ENCODE measurements around the gene CYB5R4.

CYB5R4 gene

DNA sequence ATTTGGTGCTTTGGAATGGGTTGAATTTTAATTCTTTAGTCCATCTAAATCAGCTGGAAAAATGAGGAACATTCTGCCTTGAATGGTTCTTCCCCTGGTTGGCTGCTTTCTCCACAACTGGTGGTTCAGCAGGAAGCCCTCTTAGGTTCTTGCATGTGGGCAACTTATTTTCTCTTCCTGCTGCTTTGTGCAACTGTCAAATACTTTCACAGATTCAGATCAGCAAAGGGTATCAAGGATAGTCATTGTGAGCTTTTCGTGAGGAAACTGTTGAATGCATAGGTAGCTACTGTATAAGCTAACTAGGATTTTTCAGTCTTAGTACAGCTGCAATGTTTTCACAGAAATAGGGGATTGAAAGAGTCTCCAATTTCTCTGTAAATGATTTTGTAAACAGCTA lies 101.2 kb downstream of the CYB5R4 start:
- Histone ChIP-seq H3K27me3 (ENCODE audit: insufficient read depth, low read length) (no peaks in the 10 kb centered on the region), H3K36me3 (ENCODE audit: insufficient read depth, low read depth, low read length) (peaks cover 17% of the 10 kb centered on the region; the same call in 1 of the 2 replicates), H3K27ac (ENCODE audit: low read length) (no peak overlapping the region), H3K4me1 (ENCODE audit: insufficient read depth, low read length) (peaks cover 3% of the 10 kb centered on the region; the same call in 1 of the 2 replicates), H3K9ac (ENCODE audit: low read depth, low read length) (no peak overlapping the region), H3K4me3 (ENCODE audit: low read length) (no peak overlapping the region), H3K9me3 (ENCODE audit: insufficient read depth, low read depth, low read length) (peaks cover 9% of the 10 kb centered on the region)

GRCh38 chr6:83962582-83962981 lies 103.1 kb downstream of the CYB5R4 start:
- no peaks in the 10 kb centered on the region for H3K4me1 ChIP-seq (ENCODE audit: insufficient read depth, low read length)
- no peak overlapping the region for H3K27ac ChIP-seq (ENCODE audit: low read length)
- no peak overlapping the region for H3K9ac ChIP-seq (ENCODE audit: low read depth, low read length)
- no peaks in the 10 kb centered on the region for H3K27me3 ChIP-seq (ENCODE audit: insufficient read depth, low read length)
- H3K36me3 ChIP-seq (ENCODE audit: insufficient read depth, low read depth, low read length), result peaks cover 14% of the 10 kb centered on the region; the same call in 1 of the 2 replicates
- H3K4me3 ChIP-seq (ENCODE audit: low read length), result no peak overlapping the region
- H3K9me3 ChIP-seq (ENCODE audit: insufficient read depth, low read depth, low read length), result peaks cover 19% of the 10 kb centered on the region

- Histone ChIP-seq H3K27me3 (ENCODE audit: insufficient read depth, low read length) (no peaks in the 10 kb centered on the region), H3K9ac (ENCODE audit: low read depth, low read length) (no peak overlapping the region), H3K36me3 (ENCODE audit: insufficient read depth, low read depth, low read length) (peaks cover 18% of the 10 kb centered on the region; the same call in 1 of the 2 replicates), H3K4me1 (ENCODE audit: insufficient read depth, low read length) (peaks cover 7% of the 10 kb centered on the region; the same call in 1 of the 2 replicates), H3K4me3 (ENCODE audit: low read length) (no peak overlapping the region), H3K27ac (ENCODE audit: low read length) (no peak overlapping the region), H3K9me3 (ENCODE audit: insufficient read depth, low read depth, low read length) (peaks cover 32% of the 10 kb centered on the region)
These were observed 107.0 kb downstream of the CYB5R4 start for GRCh38 chr6:83966539-83966938.

GRCh38 chr6:83970582-83970981 lies 111.1 kb downstream of the CYB5R4 start:
- Histone ChIP-seq H3K27me3 (ENCODE audit: insufficient read depth, low read length) (no peaks in the 10 kb centered on the region), H3K4me1 (ENCODE audit: insufficient read depth, low read length) (peaks cover 13% of the 10 kb centered on the region; the same call in 1 of the 2 replicates), H3K9me3 (ENCODE audit: insufficient read depth, low read depth, low read length) (peaks cover 42% of the 10 kb centered on the region), H3K36me3 (ENCODE audit: insufficient read depth, low read depth, low read length) (peaks cover 12% of the 10 kb centered on the region; the same call in 1 of the 2 replicates), H3K27ac (ENCODE audit: low read length) (no peak overlapping the region), H3K9ac (ENCODE audit: low read depth, low read length) (no peak overlapping the region), H3K4me3 (ENCODE audit: low read length) (no peak overlapping the region)

DNA sequence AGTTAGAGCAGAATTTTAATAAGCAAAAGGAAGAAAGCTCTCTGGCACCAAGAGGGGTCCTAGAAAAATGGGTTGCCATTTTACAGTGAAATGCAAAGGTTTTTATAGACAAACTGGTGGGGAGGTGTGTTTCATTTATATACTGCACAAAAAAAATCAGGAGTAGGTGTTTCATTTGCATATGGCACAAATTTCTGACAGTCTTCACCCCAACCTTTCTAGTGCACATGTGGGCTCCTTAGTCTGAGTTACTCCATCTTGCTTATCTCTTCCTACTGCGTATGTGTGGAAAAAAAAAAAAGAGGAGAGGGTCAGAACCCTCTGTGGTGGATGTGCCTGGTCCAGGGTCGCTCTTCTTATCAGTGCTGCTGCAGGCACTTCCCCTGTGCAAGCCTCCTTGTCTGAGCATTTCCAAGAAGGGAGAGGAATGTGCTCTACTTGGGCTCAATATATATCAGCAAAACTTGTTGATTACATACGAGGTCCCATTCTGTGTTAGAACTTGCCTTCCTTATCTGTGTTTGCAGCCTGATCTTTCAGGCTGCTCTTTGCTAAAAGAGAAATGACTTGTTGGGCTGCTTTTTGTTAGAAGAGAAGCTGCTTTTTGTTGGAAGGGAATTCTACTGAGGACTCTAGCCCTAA lies 115.0 kb downstream of the CYB5R4 start:
- no peak overlapping the region for H3K9ac ChIP-seq (ENCODE audit: low read depth, low read length)
- H3K27me3 ChIP-seq (ENCODE audit: insufficient read depth, low read length), result no peaks in the 10 kb centered on the region
- H3K4me1 ChIP-seq (ENCODE audit: insufficient read depth, low read length), result peaks cover 27% of the 10 kb centered on the region
- peaks cover 12% of the 10 kb centered on the region; the same call in 1 of the 2 replicates for H3K36me3 ChIP-seq (ENCODE audit: insufficient read depth, low read depth, low read length)
- H3K4me3 ChIP-seq (ENCODE audit: low read length), result no peak overlapping the region
- peaks cover 31% of the 10 kb centered on the region for H3K9me3 ChIP-seq (ENCODE audit: insufficient read depth, low read depth, low read length)
- H3K27ac ChIP-seq (ENCODE audit: low read length), result no peak overlapping the region

- Histone ChIP-seq H3K9ac (ENCODE audit: low read depth, low read length) (peak overlapping the region; percentile 54; the same call in 1 of the 2 replicates), H3K27ac (ENCODE audit: low read length) (peak overlapping the region; percentile 16)
These were observed 116.7 kb downstream of the CYB5R4 start for GRCh38 chr6:83976037-83976755.

GRCh38 chr6:83976871-83977270 lies 117.4 kb downstream of the CYB5R4 start:
- Histone ChIP-seq H3K9me3 (ENCODE audit: insufficient read depth, low read depth, low read length) (peaks cover 20% of the 10 kb centered on the region), H3K4me3 (ENCODE audit: low read length) (no peak overlapping the region), H3K27me3 (ENCODE audit: insufficient read depth, low read length) (no peaks in the 10 kb centered on the region), H3K9ac (ENCODE audit: low read depth, low read length) (peak overlapping the region; percentile 54; the same call in 1 of the 2 replicates), H3K36me3 (ENCODE audit: insufficient read depth, low read depth, low read length) (peaks cover 5% of the 10 kb centered on the region; the same call in 1 of the 2 replicates), H3K27ac (ENCODE audit: low read length) (peak overlapping the region; percentile 16), H3K4me1 (ENCODE audit: insufficient read depth, low read length) (peaks cover 27% of the 10 kb centered on the region)

More at GRCh38 chr6:83976037-83976755, 116.7 kb downstream of the CYB5R4 start:
- H3K9me3 ChIP-seq (ENCODE audit: insufficient read depth, low read depth, low read length), result peaks cover 26% of the 10 kb centered on the region
- peak overlapping the region; percentile 43; the same call in 1 of the 2 replicates for H3K4me3 ChIP-seq (ENCODE audit: low read length)
- peaks cover 5% of the 10 kb centered on the region; the same call in 1 of the 2 replicates for H3K36me3 ChIP-seq (ENCODE audit: insufficient read depth, low read depth, low read length)
- H3K27me3 ChIP-seq (ENCODE audit: insufficient read depth, low read length), result no peaks in the 10 kb centered on the region
- H3K4me1 ChIP-seq (ENCODE audit: insufficient read depth, low read length), result peaks cover 27% of the 10 kb centered on the region

DNA sequence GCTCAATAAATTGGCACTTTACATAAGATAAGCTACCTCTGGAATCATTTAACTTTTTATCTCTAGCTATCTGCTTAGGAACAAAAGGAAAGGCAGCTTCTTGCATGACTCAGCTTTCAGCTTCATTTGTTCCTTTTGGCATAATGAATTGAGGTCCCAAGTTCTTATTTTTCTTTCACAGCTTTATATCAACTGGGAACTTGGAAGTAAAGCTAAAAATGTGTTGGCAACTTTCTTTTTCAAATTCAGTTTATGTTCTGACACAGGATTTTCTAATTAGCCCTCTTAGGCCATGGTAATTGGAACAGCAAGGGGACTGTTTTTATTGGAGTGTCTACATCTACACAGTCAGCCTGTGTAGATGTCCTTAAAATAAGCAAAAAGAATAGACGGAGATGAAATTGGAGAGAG lies 118.8 kb downstream of the CYB5R4 start:
- H3K27ac ChIP-seq (ENCODE audit: low read length), result no peak overlapping the region
- H3K9me3 ChIP-seq (ENCODE audit: insufficient read depth, low read depth, low read length), result peaks cover 5% of the 10 kb centered on the region
- H3K36me3 ChIP-seq (ENCODE audit: insufficient read depth, low read depth, low read length), result 0 out of 2 replicates have a peak, but pooled peaks cover under 1% of the 10 kb centered on the region
- H3K9ac ChIP-seq (ENCODE audit: low read depth, low read length), result no peak overlapping the region
- peaks cover 27% of the 10 kb centered on the region for H3K4me1 ChIP-seq (ENCODE audit: insufficient read depth, low read length)
- no peak overlapping the region for H3K4me3 ChIP-seq (ENCODE audit: low read length)
- no peaks in the 10 kb centered on the region for H3K27me3 ChIP-seq (ENCODE audit: insufficient read depth, low read length)

DNA sequence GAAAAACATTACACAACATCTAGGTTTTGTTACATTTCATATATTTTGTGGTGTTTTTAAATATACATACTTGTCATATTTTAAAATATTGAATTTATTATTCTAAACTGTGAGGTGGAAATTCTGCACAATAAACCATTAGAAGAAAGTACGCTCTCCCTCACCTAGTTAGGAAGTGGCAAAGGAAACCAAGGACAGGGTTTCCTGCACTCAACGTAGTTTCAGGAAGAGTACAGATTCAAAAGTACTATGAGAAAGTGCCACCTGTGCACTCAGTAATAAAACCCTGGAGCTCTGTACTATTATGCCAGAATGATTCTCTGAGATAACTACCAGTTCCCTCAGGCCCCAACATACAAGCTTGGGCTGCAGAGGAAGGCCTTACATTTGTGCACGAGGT lies 119.5 kb downstream of the CYB5R4 start:
- H3K27me3 ChIP-seq (ENCODE audit: insufficient read depth, low read length), result no peaks in the 10 kb centered on the region
- no peak overlapping the region for H3K27ac ChIP-seq (ENCODE audit: low read length)
- no peak overlapping the region for H3K4me3 ChIP-seq (ENCODE audit: low read length)
- H3K4me1 ChIP-seq (ENCODE audit: insufficient read depth, low read length), result peaks cover 27% of the 10 kb centered on the region
- no peak overlapping the region for H3K9ac ChIP-seq (ENCODE audit: low read depth, low read length)
- H3K9me3 ChIP-seq (ENCODE audit: insufficient read depth, low read depth, low read length), result peaks cover 5% of the 10 kb centered on the region
- no peaks in the 10 kb centered on the region for H3K36me3 ChIP-seq (ENCODE audit: insufficient read depth, low read depth, low read length)

DNA sequence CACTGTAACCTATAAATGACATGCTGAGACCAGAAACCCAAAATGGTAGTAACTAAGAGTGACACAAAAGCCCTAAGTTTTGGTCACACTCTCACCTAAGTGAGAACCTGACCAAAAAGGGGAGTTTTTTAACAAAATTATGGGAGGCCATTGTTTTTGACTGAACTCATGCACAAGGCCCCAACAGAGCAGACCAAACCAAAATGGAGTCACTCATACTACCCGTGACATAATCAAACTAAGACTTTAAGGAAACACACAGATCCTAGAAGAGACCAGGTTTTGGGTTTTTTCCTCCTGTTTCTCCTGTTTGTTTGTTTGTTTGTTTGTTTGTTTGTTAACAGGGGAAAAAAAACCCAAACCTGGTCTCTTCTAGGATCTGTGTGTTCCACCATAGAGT lies 124.9 kb downstream of the CYB5R4 start:
- H3K9ac ChIP-seq (ENCODE audit: low read depth, low read length), result no peak overlapping the region
- no peaks in the 10 kb centered on the region for H3K27me3 ChIP-seq (ENCODE audit: insufficient read depth, low read length)
- no peaks in the 10 kb centered on the region for H3K36me3 ChIP-seq (ENCODE audit: insufficient read depth, low read depth, low read length)
- H3K4me1 ChIP-seq (ENCODE audit: insufficient read depth, low read length), result no peaks in the 10 kb centered on the region
- no peak overlapping the region for H3K27ac ChIP-seq (ENCODE audit: low read length)
- H3K4me3 ChIP-seq (ENCODE audit: low read length), result no peak overlapping the region
- peaks cover 5% of the 10 kb centered on the region for H3K9me3 ChIP-seq (ENCODE audit: insufficient read depth, low read depth, low read length)

DNA sequence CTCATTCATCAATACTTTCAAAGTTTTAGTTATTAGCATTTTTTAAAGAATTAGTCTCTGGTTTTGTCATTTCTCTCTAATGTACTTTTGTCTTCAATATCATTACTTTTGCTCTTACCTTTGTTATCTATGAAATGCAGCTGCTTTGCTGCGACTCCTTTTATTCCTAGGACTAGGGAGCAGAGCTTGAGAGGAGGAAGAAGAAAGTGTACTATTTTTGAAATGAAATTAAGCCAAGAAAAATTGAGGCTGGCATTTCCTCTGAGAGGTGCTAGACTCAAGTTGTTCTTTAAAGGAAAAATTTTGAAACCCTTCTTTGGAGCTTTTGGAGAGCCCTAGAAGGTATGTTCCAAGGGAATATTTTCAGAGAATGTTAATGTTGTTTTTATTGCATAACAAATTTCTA lies 125.8 kb downstream of the CYB5R4 start:
- Histone ChIP-seq H3K9me3 (ENCODE audit: insufficient read depth, low read depth, low read length) (peaks cover 5% of the 10 kb centered on the region), H3K9ac (ENCODE audit: low read depth, low read length) (no peak overlapping the region), H3K4me1 (ENCODE audit: insufficient read depth, low read length) (no peaks in the 10 kb centered on the region), H3K36me3 (ENCODE audit: insufficient read depth, low read depth, low read length) (no peaks in the 10 kb centered on the region), H3K4me3 (ENCODE audit: low read length) (no peak overlapping the region), H3K27me3 (ENCODE audit: insufficient read depth, low read length) (no peaks in the 10 kb centered on the region), H3K27ac (ENCODE audit: low read length) (no peak overlapping the region)

- H3K27me3 ChIP-seq (ENCODE audit: insufficient read depth, low read length), result no peaks in the 10 kb centered on the region
- H3K4me3 ChIP-seq (ENCODE audit: low read length), result no peak overlapping the region
- H3K9ac ChIP-seq (ENCODE audit: low read depth, low read length), result no peak overlapping the region
These were observed 126.2 kb downstream of the CYB5R4 start for GRCh38 chr6:83985715-83986114.

More at GRCh38 chr6:83985715-83986114, 126.2 kb downstream of the CYB5R4 start:
- no peaks in the 10 kb centered on the region for H3K36me3 ChIP-seq (ENCODE audit: insufficient read depth, low read depth, low read length)
- H3K27ac ChIP-seq (ENCODE audit: low read length), result no peak overlapping the region
- H3K9me3 ChIP-seq (ENCODE audit: insufficient read depth, low read depth, low read length), result peaks cover 4% of the 10 kb centered on the region
- H3K4me1 ChIP-seq (ENCODE audit: insufficient read depth, low read length), result no peaks in the 10 kb centered on the region

Measured in iPS-20b (cell line).